B cell (primary cell): ENCODE results near the gene CASK. TPM values are rescaled to one million over a fixed set of nuclear protein-coding genes. Genes with fewer than 3 reads are reported as not detected.
A peak's percentile ranks its signal among the peaks of the same experiment; 100 is the strongest.

Experiments
- ATAC-seq: fragments of 200-7000 bp; cut with Tn5 transposase; one replicate; pipeline ENCODE4 v1.10.0; 2021; ENCODE audit warnings: low read depth, mild to moderate bottlenecking, moderate number of reproducible peaks, moderate library complexity
- CTCF ChIA-PET: fragments of 350-600 bp; sonication (Branson Sonifier 250); formaldehyde crosslinking; loops from one replicate; lab custom pipeline; 2021; ENCODE audit warnings: antibody characterized with exemption, inconsistent platforms; lab: Charles Lee
- POLR2A ChIA-PET: fragments of 350-600 bp; sonication (Branson Sonifier 250); formaldehyde crosslinking; loops from one replicate; lab custom pipeline; 2021; ENCODE audit warnings: antibody characterized with exemption; lab: Charles Lee
- DNase-seq: peaks from one replicate; pipeline ENCODE4 v3.0.0; 2013
- H2AFZ ChIP-seq: 2 replicates; pipeline ENCODE4 v1.6.1; 2012; ENCODE audit warnings: mild to moderate bottlenecking, low read depth, low read length; ENCODE audit not compliant: insufficient read depth, poor library complexity, severe bottlenecking
- H3K27ac ChIP-seq, 2 donors: 1 replicate in 1 of 2; 2 replicates in 1 of 2; pipeline ENCODE4 v1.5.1; 2012 to 2013; ENCODE audit warnings: low read length in 2 of 2, mild to moderate bottlenecking in 2 of 2, moderate library complexity in 1 of 2
- H3K27me3 ChIP-seq, 4 experiments: fragments of 200-600 bp in 1 of 4; sonication (generic) in 1 of 4; replicated peaks in 1 of 4; 1 replicate in 2 of 4; 2 replicates in 2 of 4; pipeline versions ENCODE4 v1.6.1 to v1.7.0; 2013 to 2016; ENCODE audit warnings: low read length in 3 of 4, mild to moderate bottlenecking in 2 of 4, mixed read lengths in 1 of 4, moderate library complexity in 1 of 4; ENCODE audit not compliant: insufficient read depth in 4 of 4, control insufficient read depth in 3 of 4; ENCODE audit errors: control extremely low read depth in 1 of 4
- H3K36me3 ChIP-seq, 2 experiments: replicated peaks in 1 of 2; 1 replicate in 1 of 2; 2 replicates in 1 of 2; pipeline versions ENCODE4 v1.6.1 to v1.7.1; 2013; ENCODE audit warnings: low read length in 1 of 2; ENCODE audit not compliant: insufficient read depth in 2 of 2, control insufficient read depth in 1 of 2; ENCODE audit errors: control extremely low read depth in 1 of 2, extremely low read depth in 1 of 2
- H3K4me1 ChIP-seq, 2 donors: fragments of 200-600 bp in 1 of 2; sonication (generic) in 1 of 2; 1 replicate in 1 of 2; 2 replicates in 1 of 2; pipeline versions ENCODE4 v1.5.1 to v1.6.1; 2013 to 2017; ENCODE audit warnings: low read length in 2 of 2; ENCODE audit not compliant: control insufficient read depth in 2 of 2, insufficient read depth in 2 of 2
- H3K4me2 ChIP-seq: replicated peaks from 2 replicates; pipeline ENCODE3; 2012; ENCODE audit warnings: mild to moderate bottlenecking, low read depth, low read length; ENCODE audit not compliant: poor library complexity, severe bottlenecking
- H3K4me3 ChIP-seq, 5 experiments: fragments of 200-600 bp in 1 of 5; sonication (generic) in 1 of 5; 1 replicate in 3 of 5; 2 replicates in 2 of 5; pipeline versions ENCODE4 v1.5.1 to v1.7.0; 2011 to 2016; ENCODE audit warnings: low read length in 4 of 5, mild to moderate bottlenecking in 4 of 5, low read depth in 2 of 5, control low read depth in 1 of 5, moderate library complexity in 1 of 5; ENCODE audit not compliant: insufficient read depth in 1 of 5; ENCODE audit errors: control extremely low read depth in 1 of 5, extremely low read depth in 1 of 5
- H3K79me2 ChIP-seq: fragments of 200-600 bp; sonication (generic); one replicate; pipeline ENCODE4 v1.6.0; 2016; ENCODE audit warnings: low read length; ENCODE audit not compliant: control insufficient read depth, insufficient read depth
- H3K9ac ChIP-seq: fragments of 200-600 bp; sonication (generic); 2 replicates; pipeline ENCODE4 v1.6.1; 2017; ENCODE audit warnings: mild to moderate bottlenecking, low read length, moderate library complexity
- H3K9me3 ChIP-seq, 3 donors: one replicate each; pipeline versions ENCODE4 v1.6.1 to v1.7.1; 2013; ENCODE audit warnings: low read length in 2 of 3; ENCODE audit not compliant: control insufficient read depth in 2 of 3, insufficient read depth in 1 of 3; ENCODE audit errors: control extremely low read depth in 1 of 3
- H4K20me1 ChIP-seq: 2 replicates; pipeline ENCODE4 v1.6.0; 2012; ENCODE audit warnings: mild to moderate bottlenecking, low read length; ENCODE audit not compliant: insufficient read depth, control insufficient read depth, poor library complexity, severe bottlenecking
- H3K27ac Mint-ChIP-seq: one replicate; pipeline ENCODE4 v1.8.0; 2021; ENCODE audit warnings: mixed read lengths
- H3K27me3 Mint-ChIP-seq: one replicate; pipeline ENCODE4 v1.8.0; 2021; ENCODE audit warnings: mixed read lengths
- H3K4me1 Mint-ChIP-seq: one replicate; pipeline ENCODE4 v1.8.0; 2021; ENCODE audit warnings: mixed read lengths
- H3K4me3 Mint-ChIP-seq: one replicate; pipeline ENCODE4 v1.8.0; 2021; ENCODE audit warnings: mixed read lengths
- H3K9me3 Mint-ChIP-seq: one replicate; pipeline ENCODE4 v1.8.0; 2022; ENCODE audit warnings: mixed read lengths; ENCODE audit not compliant: insufficient read depth
- EZH2 ChIP-seq: IDR thresholded peaks from 2 replicates; pipeline ENCODE4 v1.6.1; 2012; ENCODE audit warnings: borderline replicate concordance, low read depth, mild to moderate bottlenecking, moderate library complexity, low read length; ENCODE audit not compliant: insufficient read depth, poor library complexity, severe bottlenecking
- WGBS: methylation state at CpG from one replicate; pipeline ENCODE4 v1.1.5; 2013; ENCODE audit warnings: missing lambda C conversion rate; ENCODE audit not compliant: insufficient coverage; 5-methylcytosine and 5-hydroxymethylcytosine counted together
- intact Hi-C: fragments of 100-400 bp; cut with micrococcal nuclease; formaldehyde crosslinking; loops from one replicate; pipeline ENCODE4 v1.10.0; 2022
- polyA plus RNA-seq: library from polyadenylated mRNA; depleted of rRNA; stranded (reverse); fragments of >200 nt; gene quantifications from 2 replicates; pipeline ENCODE4 v1.2.3, GENCODE V29; 2012
- total RNA-seq, 2 donors: library from RNA; stranded (reverse); fragments of 120-200 nt in 1 of 2; gene quantifications; 1 replicate in 1 of 2; 2 replicates in 1 of 2; pipeline versions ENCODE4 v1.2.3 to v1.2.4, GENCODE V29; 2013 to 2022
- TF ChIP-seq, protein P1 (sequence below): fragments of 200-600 bp; IDR thresholded peaks from one replicate; pipeline ENCODE4 v1.8.0; 2022; ENCODE audit warnings: antibody characterized with exemption, mild to moderate bottlenecking

Gene CASK
- total and polyA plus RNA-seq, 2 donors (not counting 1 experiment from before 2014, with no cell fraction given), result 14.2 to 50.4 TPM

DNA sequence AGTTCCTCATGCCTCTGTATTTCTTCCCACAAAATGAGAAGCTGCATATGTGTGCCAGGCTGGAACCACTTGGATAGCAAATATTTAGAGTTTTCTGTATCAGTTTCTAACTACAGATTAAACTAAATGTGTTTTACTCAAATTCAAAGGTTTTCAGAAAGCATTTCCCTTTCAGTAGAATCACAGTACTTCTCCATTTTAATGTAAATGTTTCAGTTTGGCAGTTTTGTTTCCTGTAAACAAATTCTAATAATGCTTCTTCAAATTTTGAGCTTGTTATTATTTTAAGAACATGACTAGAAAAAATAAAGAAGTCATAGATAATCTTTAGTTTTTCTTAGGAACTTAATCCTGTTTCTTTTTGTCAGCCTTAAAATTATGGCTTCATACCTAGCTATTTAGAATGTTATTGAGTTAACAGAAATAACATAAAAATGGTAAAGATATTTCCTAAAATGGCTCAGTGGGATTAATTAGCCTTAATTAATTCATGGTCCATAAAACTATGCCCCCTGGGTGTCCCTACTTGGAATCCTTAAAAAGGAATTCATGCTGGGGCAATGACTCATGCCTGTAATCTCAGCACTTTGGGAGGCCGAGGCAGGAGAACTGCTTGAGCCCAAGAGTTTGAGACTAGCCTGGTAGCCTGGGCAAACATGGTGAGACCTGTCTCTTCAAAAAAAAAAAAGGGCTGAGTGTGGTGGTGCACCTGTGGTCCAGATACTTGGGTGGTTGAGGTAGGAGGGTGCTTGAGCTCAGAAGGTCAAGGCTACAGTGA lies 318.4 kb downstream of the CASK start:
- peaks cover 12 to 15% of the 10 kb centered on the region in 2 donors for H3K4me1 ChIP-seq
- WGBS, result no CpG with 5 or more reads among the region's 1 CpG
- intact Hi-C loops, result no loop called here
- H3K27ac Mint-ChIP-seq, result peak overlapping the region; percentile 75
- ATAC-seq (no peak), DNase-seq (no peak)
- no peak overlapping the region for H2AFZ ChIP-seq
- no peak overlapping the region for H3K4me3 ChIP-seq
- POLR2A ChIA-PET, result interaction anchor here (0.7 kb wide), 1 partner anchor 41 kb away, joined by 3 read pairs; no protein-coding TSS in a partner anchor
- no peaks in the 10 kb centered on the region for H3K36me3 ChIP-seq
- no peaks in the 10 kb centered on the region for H3K79me2 ChIP-seq
- H3K27me3 Mint-ChIP-seq, result no peaks in the 10 kb centered on the region
- no peak overlapping the region for H3K4me3 Mint-ChIP-seq
- peaks cover 30% of the 10 kb centered on the region for H3K4me1 Mint-ChIP-seq
- TF ChIP-seq, protein P1, sequence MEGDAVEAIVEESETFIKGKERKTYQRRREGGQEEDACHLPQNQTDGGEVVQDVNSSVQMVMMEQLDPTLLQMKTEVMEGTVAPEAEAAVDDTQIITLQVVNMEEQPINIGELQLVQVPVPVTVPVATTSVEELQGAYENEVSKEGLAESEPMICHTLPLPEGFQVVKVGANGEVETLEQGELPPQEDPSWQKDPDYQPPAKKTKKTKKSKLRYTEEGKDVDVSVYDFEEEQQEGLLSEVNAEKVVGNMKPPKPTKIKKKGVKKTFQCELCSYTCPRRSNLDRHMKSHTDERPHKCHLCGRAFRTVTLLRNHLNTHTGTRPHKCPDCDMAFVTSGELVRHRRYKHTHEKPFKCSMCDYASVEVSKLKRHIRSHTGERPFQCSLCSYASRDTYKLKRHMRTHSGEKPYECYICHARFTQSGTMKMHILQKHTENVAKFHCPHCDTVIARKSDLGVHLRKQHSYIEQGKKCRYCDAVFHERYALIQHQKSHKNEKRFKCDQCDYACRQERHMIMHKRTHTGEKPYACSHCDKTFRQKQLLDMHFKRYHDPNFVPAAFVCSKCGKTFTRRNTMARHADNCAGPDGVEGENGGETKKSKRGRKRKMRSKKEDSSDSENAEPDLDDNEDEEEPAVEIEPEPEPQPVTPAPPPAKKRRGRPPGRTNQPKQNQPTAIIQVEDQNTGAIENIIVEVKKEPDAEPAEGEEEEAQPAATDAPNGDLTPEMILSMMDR, result no peak
- TF ChIP-seq EZH2, result no peak
- peak overlapping the region; percentile 42 to 47 for H3K27ac ChIP-seq
- H3K9me3 Mint-ChIP-seq, result no peaks in the 10 kb centered on the region
- no peaks in the 10 kb centered on the region for H4K20me1 ChIP-seq
- H3K9me3 ChIP-seq, result no peaks in the 10 kb centered on the region
- CTCF ChIA-PET, result no interaction called here
- H3K4me2 ChIP-seq, result peak overlapping the region; percentile 24
- H3K9ac ChIP-seq, result no peak overlapping the region
- no peaks in the 10 kb centered on the region for H3K27me3 ChIP-seq

DNA sequence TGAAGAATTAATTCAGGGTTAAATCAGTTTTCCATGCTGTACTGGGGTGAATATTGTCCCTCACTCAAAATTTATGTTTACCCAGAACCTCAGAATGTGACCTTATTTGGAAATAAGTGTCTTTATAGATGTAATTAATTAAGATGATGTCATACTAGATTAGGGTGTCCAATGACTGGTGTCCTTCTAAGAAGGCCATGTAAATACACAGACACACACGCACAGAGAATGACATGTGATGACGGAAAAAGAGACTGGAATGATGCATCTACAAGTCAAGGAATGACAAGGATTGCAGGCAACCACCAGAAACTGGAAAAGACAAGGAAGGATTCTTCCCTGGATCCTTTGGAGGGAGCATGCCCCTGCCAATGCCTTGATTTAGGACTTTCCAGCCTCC lies 319.2 kb downstream of the CASK start:
- no peak overlapping the region for H3K4me2 ChIP-seq
- WGBS, result no CpG with 5 or more reads among the region's 2 CpGs
- H3K4me1 Mint-ChIP-seq, result peaks cover 30% of the 10 kb centered on the region

More for the DNA sequence above, 319.2 kb downstream of the CASK start:
- no peak for DNase-seq
- ChIA-PET CTCF (no interaction called here), POLR2A (no interaction called here)
- Mint-ChIP-seq H3K9me3 (no peaks in the 10 kb centered on the region), H3K27me3 (no peaks in the 10 kb centered on the region), H3K27ac (peak overlapping the region; percentile 59), H3K4me3 (peak overlapping the region; percentile 26)
- no peak overlapping the region for H3K9ac ChIP-seq
- no peaks in the 10 kb centered on the region for H3K36me3 ChIP-seq
- no peak for ATAC-seq
- no peaks in the 10 kb centered on the region for H3K79me2 ChIP-seq
- H3K4me3 ChIP-seq, result no peak overlapping the region
- peak overlapping the region; percentile 42 to 44 for H3K27ac ChIP-seq
- TF ChIP-seq EZH2, result no peak
- TF ChIP-seq, protein P1, result no peak
- H3K9me3 ChIP-seq, result no peaks in the 10 kb centered on the region
- no peak overlapping the region for H2AFZ ChIP-seq
- H3K27me3 ChIP-seq, result no peaks in the 10 kb centered on the region
- H3K4me1 ChIP-seq, result peaks cover 12 to 15% of the 10 kb centered on the region in 2 donors
- no peaks in the 10 kb centered on the region for H4K20me1 ChIP-seq
- intact Hi-C loops, result no loop called here
